PC-3 (cell line): Measurements from ENCODE around the gene TMPRSS3. TPM values are rescaled to one million over a fixed set of nuclear protein-coding genes. Genes with fewer than 3 reads are reported as not detected.

Source experiments
- ATAC-seq: fragments of 200-7000 bp; cut with Tn5 transposase; 2 replicates; pipeline ENCODE4 v1.9.1; 2020; ENCODE audit warnings: mild to moderate bottlenecking, moderate library complexity
- BruUV-seq: library from RNA; stranded (reverse); fragments of 400-500 nt; replicated peaks from 2 replicates; lab custom pipeline; 2021; lab: Mats Ljungman, UMichigan
- CTCF ChIA-PET: fragments of 300-600 bp; sonication (Branson Sonifier 250); formaldehyde crosslinking; loops from one replicate; lab custom pipeline; 2022; ENCODE audit warnings: antibody characterized with exemption; lab: Charles Lee
- POLR2A ChIA-PET: fragments of 300-600 bp; sonication (Branson Sonifier 250); formaldehyde crosslinking; loops from one replicate; lab custom pipeline; 2022; ENCODE audit warnings: antibody characterized with exemption; ENCODE audit not compliant: unreplicated experiment; lab: Charles Lee
- DNase-seq: peaks from one replicate; pipeline ENCODE4 v3.0.0-alpha.2; 2015
- H2AFZ ChIP-seq: fragments of 300-600 bp; sonication (generic); 2 replicates; pipeline ENCODE4 v1.6.0; 2016; ENCODE audit warnings: antibody characterized with exemption, low read length
- H3F3A ChIP-seq: fragments of 300-600 bp; sonication (generic); one replicate; pipeline ENCODE4 v1.6.0; 2017; ENCODE audit warnings: antibody characterized with exemption, low read length, control low read depth, mild to moderate bottlenecking; ENCODE audit not compliant: unreplicated experiment
- H3K27ac ChIP-seq: fragments of 300-600 bp; sonication (generic); 2 replicates; pipeline ENCODE4 v1.5.1; 2016; ENCODE audit warnings: mild to moderate bottlenecking, low read length
- H3K27me3 ChIP-seq: fragments of 300-600 bp; sonication (generic); 2 replicates; pipeline ENCODE4 v1.6.1; 2016; ENCODE audit warnings: low read length, mixed read lengths
- H3K36me3 ChIP-seq: fragments of 300-600 bp; sonication (generic); 2 replicates; pipeline ENCODE4 v1.6.1; 2016; ENCODE audit warnings: low read depth, mixed run types, low read length, mixed read lengths
- H3K4me1 ChIP-seq: fragments of 300-600 bp; sonication (generic); 2 replicates; pipeline ENCODE4 v1.5.1; 2016; ENCODE audit warnings: low read length; ENCODE audit not compliant: insufficient read depth
- H3K4me2 ChIP-seq: fragments of 300-600 bp; sonication (generic); 2 replicates; pipeline ENCODE4 v1.6.0; 2016; ENCODE audit warnings: low read length
- H3K4me3 ChIP-seq: fragments of 300-600 bp; sonication (generic); 2 replicates; pipeline ENCODE4 v1.5.1; 2016; ENCODE audit warnings: mild to moderate bottlenecking, low read length, mixed read lengths
- H3K79me2 ChIP-seq: fragments of 300-600 bp; sonication (generic); 2 replicates; pipeline ENCODE4 v1.6.1; 2017; ENCODE audit warnings: low read length, mixed read lengths
- H3K9ac ChIP-seq: fragments of 300-600 bp; sonication (generic); 2 replicates; pipeline ENCODE4 v1.6.0; 2016; ENCODE audit warnings: mild to moderate bottlenecking, low read length
- H3K9me2 ChIP-seq: fragments of 300-600 bp; sonication (generic); replicated peaks from 2 replicates; pipeline ENCODE4 v1.6.1; 2016; ENCODE audit warnings: mixed run types, low read length, mixed read lengths
- H3K9me3 ChIP-seq: fragments of 300-600 bp; sonication (generic); 2 replicates; pipeline ENCODE4 v1.6.1; 2016; ENCODE audit warnings: low read length, mixed read lengths
- H4K20me1 ChIP-seq: fragments of 300-600 bp; sonication (generic); 2 replicates; pipeline ENCODE4 v1.6.1; 2016; ENCODE audit warnings: low read length, mixed read lengths
- EZH2 ChIP-seq: fragments of 300-600 bp; sonication (generic); IDR thresholded peaks from one replicate; pipeline ENCODE4 v1.6.1; 2017; ENCODE audit warnings: antibody characterized with exemption, mild to moderate bottlenecking, low read length; ENCODE audit not compliant: unreplicated experiment
- EZH2phosphoT487 ChIP-seq: fragments of 300-600 bp; sonication (generic); IDR thresholded peaks from 2 replicates; pipeline ENCODE4 v1.6.1; 2018; ENCODE audit warnings: mild to moderate bottlenecking, antibody characterized with exemption, low read length, borderline replicate concordance
- intact Hi-C: fragments of 100-400 bp; cut with micrococcal nuclease; formaldehyde crosslinking; loops from 2 replicates; pipeline ENCODE4 v1.9.0; 2023
- total RNA-seq: library from RNA; depleted of rRNA; stranded (reverse); fragments of >200 nt; gene quantifications from 2 replicates; pipeline ENCODE4 v1.2.3, GENCODE V29; 2014
- TF ChIP-seq, protein P1 (sequence below): fragments of 300-600 bp; sonication (generic); conservative IDR thresholded peaks from 2 replicates; pipeline ENCODE4 v1.5.1; 2017; ENCODE audit warnings: antibody characterized with exemption, low read depth, mild to moderate bottlenecking, low read length

The TMPRSS3 gene
- total RNA-seq, 1 experiment from 2014 or later: not detected

DNA sequence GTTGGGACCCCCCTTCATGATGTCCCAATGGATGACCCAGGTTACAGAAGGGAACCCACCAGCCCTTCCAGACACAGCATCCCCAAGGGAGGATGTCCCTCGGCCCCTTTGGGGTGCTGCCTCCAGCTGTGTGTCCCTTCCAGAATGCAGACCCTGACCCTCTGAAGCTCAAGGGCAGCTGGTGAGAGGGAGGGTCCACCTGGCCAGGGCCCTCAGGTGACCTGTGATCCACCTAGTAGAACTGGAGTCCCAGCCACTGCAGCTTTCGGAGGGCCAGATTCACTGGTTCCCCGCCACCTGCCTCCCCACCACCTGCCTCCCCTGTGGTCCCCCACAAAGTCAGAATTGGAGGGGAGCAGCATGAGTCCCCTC lies 19.9 kb downstream of the TMPRSS3 start:
- Histone ChIP-seq H3K4me2 (peak overlapping the region; percentile 52; the same call in 1 of the 2 replicates), H2AFZ (no peak overlapping the region), H3K27ac (peak overlapping the region; percentile 34; the same call in 1 of the 2 replicates), H3F3A (no peaks in the 10 kb centered on the region), H3K36me3 (no peaks in the 10 kb centered on the region), H4K20me1 (no peaks in the 10 kb centered on the region), H3K9me2 (no peaks in the 10 kb centered on the region), H3K79me2 (no peaks in the 10 kb centered on the region), H3K9me3 (no peaks in the 10 kb centered on the region), H3K4me3 (no peak overlapping the region), H3K27me3 (no peaks in the 10 kb centered on the region), H3K9ac (peak overlapping the region; percentile 59; the same call in 1 of the 2 replicates), H3K4me1 (peaks cover 14% of the 10 kb centered on the region)
- DNase-seq (no peak), ATAC-seq (peak; percentile 9; the same call in 1 of the 2 replicates)
- TF ChIP-seq, protein P1, sequence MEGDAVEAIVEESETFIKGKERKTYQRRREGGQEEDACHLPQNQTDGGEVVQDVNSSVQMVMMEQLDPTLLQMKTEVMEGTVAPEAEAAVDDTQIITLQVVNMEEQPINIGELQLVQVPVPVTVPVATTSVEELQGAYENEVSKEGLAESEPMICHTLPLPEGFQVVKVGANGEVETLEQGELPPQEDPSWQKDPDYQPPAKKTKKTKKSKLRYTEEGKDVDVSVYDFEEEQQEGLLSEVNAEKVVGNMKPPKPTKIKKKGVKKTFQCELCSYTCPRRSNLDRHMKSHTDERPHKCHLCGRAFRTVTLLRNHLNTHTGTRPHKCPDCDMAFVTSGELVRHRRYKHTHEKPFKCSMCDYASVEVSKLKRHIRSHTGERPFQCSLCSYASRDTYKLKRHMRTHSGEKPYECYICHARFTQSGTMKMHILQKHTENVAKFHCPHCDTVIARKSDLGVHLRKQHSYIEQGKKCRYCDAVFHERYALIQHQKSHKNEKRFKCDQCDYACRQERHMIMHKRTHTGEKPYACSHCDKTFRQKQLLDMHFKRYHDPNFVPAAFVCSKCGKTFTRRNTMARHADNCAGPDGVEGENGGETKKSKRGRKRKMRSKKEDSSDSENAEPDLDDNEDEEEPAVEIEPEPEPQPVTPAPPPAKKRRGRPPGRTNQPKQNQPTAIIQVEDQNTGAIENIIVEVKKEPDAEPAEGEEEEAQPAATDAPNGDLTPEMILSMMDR: no peak
- TF ChIP-seq EZH2phosphoT487 (no peak), EZH2 (no peak)
- ChIA-PET POLR2A (no interaction called here), CTCF (no interaction called here)
- BruUV-seq: no TSS peak
- intact Hi-C loops: loop anchor here (1.0 kb wide), 1 partner anchor 38 kb away; no protein-coding TSS in a partner anchor

DNA sequence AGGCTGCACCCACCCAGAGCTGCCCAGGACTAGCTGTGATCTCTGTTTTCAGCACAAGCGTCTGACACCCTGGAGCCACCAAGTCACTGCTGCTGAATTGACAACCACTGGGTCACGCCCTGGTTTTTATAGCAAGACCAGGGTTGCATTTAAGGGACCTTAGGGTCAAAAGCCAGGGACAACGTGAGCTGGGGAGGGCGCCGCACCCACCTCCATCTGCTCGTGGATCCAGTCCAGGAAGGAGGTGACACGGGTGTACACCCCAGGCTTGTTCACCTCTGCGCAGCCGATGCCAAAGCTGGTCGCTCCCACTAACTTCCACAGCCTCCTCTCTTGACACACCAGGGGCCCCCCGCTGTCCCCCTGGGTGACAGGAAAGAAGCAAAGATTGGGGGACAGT lies 20.3 kb downstream of the TMPRSS3 start:
- no peak overlapping the region for H3K4me3 ChIP-seq
- no peaks in the 10 kb centered on the region for H3K36me3 ChIP-seq
- DNase-seq (no peak), ATAC-seq (no peak)
- H2AFZ ChIP-seq: no peak overlapping the region
- no peaks in the 10 kb centered on the region for H3K27me3 ChIP-seq
- H3F3A ChIP-seq: no peaks in the 10 kb centered on the region
- peak overlapping the region; percentile 40; the same call in 1 of the 2 replicates for H3K9ac ChIP-seq
- H4K20me1 ChIP-seq: no peaks in the 10 kb centered on the region
- BruUV-seq: no TSS peak
- H3K9me2 ChIP-seq: no peaks in the 10 kb centered on the region
- H3K27ac ChIP-seq: no peak overlapping the region; the same call in 1 of the 2 replicates
- TF ChIP-seq EZH2phosphoT487: no peak
- TF ChIP-seq EZH2: no peak
- TF ChIP-seq, protein P1: no peak
- CTCF ChIA-PET: interaction anchor here (0.6 kb wide), 1 partner anchor 140 kb away, joined by 3 read pairs; no protein-coding TSS in a partner anchor
- H3K79me2 ChIP-seq: no peaks in the 10 kb centered on the region
- H3K9me3 ChIP-seq: no peaks in the 10 kb centered on the region
- 0 out of 2 replicates have a peak overlapping the region, but pooled peaks have one; percentile 52 for H3K4me2 ChIP-seq
- POLR2A ChIA-PET: interaction anchor here (0.6 kb wide), 1 partner anchor 155 kb away, joined by 8 read pairs; no protein-coding TSS in a partner anchor
- peaks cover 14% of the 10 kb centered on the region for H3K4me1 ChIP-seq
- intact Hi-C loops: no loop called here

DNA sequence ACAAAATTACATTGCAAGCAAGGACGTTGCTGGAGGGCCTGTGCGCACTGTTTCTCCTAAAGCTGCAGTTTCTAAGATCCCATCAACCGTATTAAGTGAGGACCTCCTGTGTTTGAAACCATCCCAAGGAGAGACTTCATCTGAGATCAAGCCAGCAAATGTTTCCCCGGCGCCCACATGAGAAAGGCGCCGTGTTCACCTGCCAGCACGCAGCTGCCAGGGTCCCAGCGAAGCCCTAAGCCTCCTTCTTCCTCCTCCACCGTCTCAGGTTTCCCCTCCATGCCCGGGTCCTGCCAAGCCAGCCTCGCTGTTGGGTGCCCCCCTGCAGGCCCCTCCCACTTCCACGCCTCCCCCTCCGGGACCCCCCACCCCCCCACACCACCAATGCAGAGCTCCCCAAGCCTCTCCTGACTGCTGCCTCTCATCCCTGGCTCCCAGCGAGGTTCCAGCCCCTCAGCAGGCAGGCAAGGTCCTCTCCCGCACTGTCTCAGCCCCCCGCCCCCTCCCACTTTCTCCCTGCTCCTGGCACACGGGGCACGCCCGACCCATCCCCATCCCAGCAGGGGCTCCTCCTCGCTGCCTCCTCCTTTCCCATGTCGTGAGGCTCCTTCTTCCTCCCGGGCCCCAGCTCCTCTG lies 20.9 kb downstream of the TMPRSS3 start:
- ChIA-PET CTCF (interaction anchor here (0.6 to 0.7 kb wide), 2 partner anchors 139 to 200 kb away, joined by 3 read pairs; no protein-coding TSS in a partner anchor), POLR2A (interaction anchor here (0.6 kb wide), 1 partner anchor 154 kb away, joined by 8 read pairs; no protein-coding TSS in a partner anchor)
- no peaks in the 10 kb centered on the region for H3K79me2 ChIP-seq
- H3K9me2 ChIP-seq: no peaks in the 10 kb centered on the region
- H3F3A ChIP-seq: no peaks in the 10 kb centered on the region
- DNase-seq: no peak
- no peak overlapping the region for H3K4me2 ChIP-seq
- no peak overlapping the region for H2AFZ ChIP-seq
- H3K27me3 ChIP-seq: no peaks in the 10 kb centered on the region
- no peaks in the 10 kb centered on the region for H3K36me3 ChIP-seq
- intact Hi-C loops: no loop called here
- no peak for ATAC-seq
- H3K9ac ChIP-seq: 0 out of 2 replicates have a peak overlapping the region, but pooled peaks have one; percentile 40
- no peak overlapping the region; the same call in 1 of the 2 replicates for H3K27ac ChIP-seq
- BruUV-seq: no TSS peak
- no peak overlapping the region for H3K4me3 ChIP-seq
- peaks cover 14% of the 10 kb centered on the region for H3K4me1 ChIP-seq
- H3K9me3 ChIP-seq: no peaks in the 10 kb centered on the region
- TF ChIP-seq, protein P1: no peak
- TF ChIP-seq EZH2: no peak
- no peak for TF ChIP-seq EZH2phosphoT487
- no peaks in the 10 kb centered on the region for H4K20me1 ChIP-seq
